Lower lobe of right lung (tissue), 2 donors: ENCODE measurements around the gene HIRIP3. TPM values are rescaled to one million over a fixed set of nuclear protein-coding genes. Genes with fewer than 3 reads are reported as not detected.
A peak's percentile ranks its signal among the peaks of the same experiment; 100 is the strongest.

ENCODE experiments used
- ATAC-seq, 2 donors: fragments of 200-7000 bp; cut with Tn5 transposase; one replicate each; pipeline ENCODE4 v1.9.1; 2020 to 2022; ENCODE audit warnings: mild to moderate bottlenecking in 2 of 2, moderate library complexity in 2 of 2
- DNase-seq: peaks from one replicate; pipeline ENCODE4 v3.0.0-alpha.2; 2020
- H3K27ac ChIP-seq: fragments of 200-600 bp; one replicate; pipeline ENCODE4 v1.8.0; 2022
- H3K27me3 ChIP-seq: fragments of 200-600 bp; one replicate; pipeline ENCODE4 v1.8.0; 2022; ENCODE audit warnings: low read depth
- H3K36me3 ChIP-seq: fragments of 200-600 bp; one replicate; pipeline ENCODE4 v1.8.0; 2022; ENCODE audit warnings: mild to moderate bottlenecking
- H3K4me1 ChIP-seq: fragments of 200-600 bp; one replicate; pipeline ENCODE4 v1.8.0; 2022
- H3K4me3 ChIP-seq: fragments of 200-600 bp; one replicate; pipeline ENCODE4 v1.8.0; 2022; ENCODE audit warnings: mild to moderate bottlenecking
- H3K9me3 ChIP-seq: fragments of 200-600 bp; one replicate; pipeline ENCODE4 v1.8.0; 2022
- CTCF ChIP-seq: fragments of 200-600 bp; IDR thresholded peaks from one replicate; pipeline ENCODE4 v1.8.0; 2022; ENCODE audit warnings: antibody characterized with exemption, mild to moderate bottlenecking
- intact Hi-C: fragments of 100-400 bp; cut with DNase I; formaldehyde crosslinking; loops from one replicate; pipeline ENCODE4 v1.11.0; 2022
- total RNA-seq: library from RNA; stranded (reverse); fragmentation: NEBNext Ultra II Directional; extraction: Animal tissue kit (Norgen Biotek cat#: 25700); gene quantifications from one replicate; pipeline ENCODE4 v1.2.1, GENCODE V29; 2021
- donor health status: DM: no; HTN: yes; CAD: no; lungs with severe emphysema.

HIRIP3 gene
- total RNA-seq, 1 donor from 2014 or later, result 22.1 TPM

DNA sequence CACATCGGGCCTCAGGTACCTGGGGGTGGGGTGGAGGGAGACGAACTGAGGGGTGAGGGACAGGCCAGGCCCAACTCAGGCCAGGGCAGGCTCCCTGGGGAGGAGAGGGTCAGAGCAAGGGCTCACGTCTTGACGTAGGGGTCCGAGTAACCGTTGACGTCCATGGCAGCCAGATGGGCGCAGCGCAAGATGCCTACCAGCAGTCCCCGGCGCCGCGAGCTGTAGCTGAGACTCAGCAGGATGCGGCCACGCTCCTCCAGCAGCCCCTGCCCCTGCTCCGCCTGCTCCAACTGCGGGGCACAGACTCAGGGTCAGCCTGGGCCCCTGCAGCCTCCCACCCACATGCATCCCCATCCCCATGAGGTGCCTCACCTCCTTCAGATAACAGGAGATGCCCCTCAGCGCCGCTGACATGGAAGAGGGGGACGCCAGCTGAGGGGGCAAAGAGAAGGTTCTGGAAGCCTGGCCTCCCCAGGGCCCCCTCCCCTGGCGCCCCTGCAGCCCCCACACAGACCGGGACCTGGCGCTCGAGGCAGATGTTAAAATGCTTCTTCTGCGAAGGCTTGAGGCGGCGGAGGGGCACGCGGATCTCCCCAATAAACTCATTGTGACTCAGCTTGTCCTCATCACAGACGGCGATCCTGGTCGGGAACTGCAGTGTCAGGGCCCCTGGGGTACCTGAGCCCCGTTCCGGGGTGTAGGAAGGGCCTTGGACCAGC is 11.4 kb upstream of the HIRIP3 start:
- peaks cover 33% of the 10 kb centered on the region for H3K27me3 ChIP-seq
- DNase-seq (no peak), ATAC-seq (no peak)
- H3K9me3 ChIP-seq, result no peaks in the 10 kb centered on the region
- no peak overlapping the region for H3K4me3 ChIP-seq
- peaks cover 21% of the 10 kb centered on the region for H3K4me1 ChIP-seq
- no peak overlapping the region for H3K27ac ChIP-seq
- intact Hi-C loops, result no loop called here
- H3K36me3 ChIP-seq, result peaks cover 10% of the 10 kb centered on the region
- no peak for TF ChIP-seq CTCF

GRCh38 chr16:30006095-30006473 is 10.7 kb upstream of the HIRIP3 start:
- intact Hi-C loops, result no loop called here
- Histone ChIP-seq H3K27ac (no peak overlapping the region), H3K36me3 (peaks cover 12% of the 10 kb centered on the region), H3K27me3 (peaks cover 25% of the 10 kb centered on the region), H3K4me1 (peaks cover 15% of the 10 kb centered on the region), H3K9me3 (no peaks in the 10 kb centered on the region), H3K4me3 (no peak overlapping the region)
- DNase-seq (no peak), ATAC-seq (no peak)
- no peak for TF ChIP-seq CTCF

DNA sequence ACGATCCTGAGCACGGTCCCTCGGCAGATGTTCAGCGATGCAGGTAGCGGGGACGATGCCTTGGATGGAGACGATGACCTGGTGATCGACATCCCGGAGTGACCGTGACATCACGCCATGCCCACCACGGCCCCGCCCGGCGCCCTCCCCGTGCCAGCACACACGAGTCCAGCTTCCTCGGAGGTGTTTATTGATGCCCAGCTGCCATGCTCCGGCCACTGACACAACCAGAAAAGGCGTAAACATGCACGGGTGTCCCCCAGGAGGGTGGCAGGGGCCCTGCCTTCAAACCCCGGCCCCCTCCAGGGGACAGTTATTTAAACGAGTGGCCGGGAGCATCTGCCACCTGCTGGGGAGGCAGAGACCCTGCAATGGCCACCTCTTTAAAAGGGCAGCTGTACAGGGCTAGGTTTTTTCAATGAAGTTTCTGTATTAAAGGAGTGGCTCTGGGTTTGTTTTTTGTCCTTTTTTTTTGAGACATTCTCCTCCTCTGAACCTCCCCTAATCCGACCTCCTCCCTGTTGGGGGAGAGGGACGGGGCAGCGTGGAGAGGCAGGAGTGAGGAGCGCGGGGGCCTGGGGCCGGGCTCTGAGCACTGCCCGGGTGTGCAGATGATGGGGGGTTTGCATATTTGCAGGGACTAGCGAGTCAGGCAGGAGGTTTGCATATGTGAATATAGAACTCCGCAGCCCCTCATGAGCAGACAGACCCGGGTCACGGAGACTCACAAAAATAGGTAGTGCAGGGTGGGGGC is 10.1 kb upstream of the HIRIP3 start:
- Histone ChIP-seq H3K4me3 (no peak overlapping the region), H3K36me3 (peaks cover 17% of the 10 kb centered on the region), H3K27me3 (peaks cover 20% of the 10 kb centered on the region), H3K27ac (no peak overlapping the region), H3K9me3 (no peaks in the 10 kb centered on the region), H3K4me1 (peaks cover 9% of the 10 kb centered on the region)
- TF ChIP-seq CTCF, result peak; percentile 85
- intact Hi-C loops, result no loop called here
- no peak for DNase-seq
- peak; percentile 65 to 73 for ATAC-seq

DNA sequence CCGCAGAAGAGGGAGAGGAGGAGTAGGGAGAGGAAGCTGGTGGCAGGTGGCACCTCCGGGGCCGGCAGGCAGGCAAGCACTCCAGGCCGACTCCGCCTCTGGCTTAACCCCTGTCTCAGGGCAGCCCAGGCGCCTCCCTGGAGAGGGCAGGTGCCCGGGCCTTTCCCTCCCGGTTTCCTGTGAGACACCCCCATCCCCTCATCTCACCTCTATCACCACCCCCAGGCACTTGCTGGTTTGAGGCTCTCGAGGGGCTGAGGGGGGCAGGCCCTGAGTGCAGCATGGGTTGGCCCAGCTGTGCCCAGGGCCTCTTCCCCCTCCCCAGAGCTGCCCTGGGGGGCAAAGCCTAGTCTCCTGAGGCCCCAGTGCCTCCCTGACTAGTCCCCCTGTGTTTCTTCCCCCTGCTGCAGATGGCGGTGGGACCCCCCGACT is 9.4 kb upstream of the HIRIP3 start:
- Histone ChIP-seq H3K4me3 (no peak overlapping the region), H3K36me3 (peaks cover 23% of the 10 kb centered on the region), H3K27ac (no peak overlapping the region), H3K4me1 (peaks cover 4% of the 10 kb centered on the region), H3K9me3 (no peaks in the 10 kb centered on the region), H3K27me3 (peaks cover 13% of the 10 kb centered on the region)
- intact Hi-C loops, result no loop called here
- ATAC-seq, result peak; percentile 65 to 76
- TF ChIP-seq CTCF, result no peak
- DNase-seq, result no peak

DNA sequence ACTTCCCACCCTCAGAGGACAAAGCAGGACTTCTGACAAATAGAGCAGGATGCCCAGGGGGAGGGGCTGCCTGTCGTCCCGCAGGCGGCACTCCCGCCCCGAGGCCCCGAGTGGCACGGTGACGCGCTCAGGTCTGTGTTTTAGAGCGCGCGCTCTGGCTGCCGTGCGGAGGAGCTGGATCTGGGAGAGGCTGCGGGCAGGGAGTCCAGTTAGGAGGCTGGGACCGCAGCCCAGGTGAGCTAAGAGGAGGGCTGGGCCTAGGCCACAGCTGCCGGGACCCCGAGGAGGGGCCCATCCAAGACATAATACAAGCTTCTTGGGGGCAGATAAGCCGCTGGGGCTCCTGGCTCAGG is 9.0 kb upstream of the HIRIP3 start:
- ATAC-seq (peak; percentile 60), DNase-seq (peak; percentile 51)
- intact Hi-C loops, result no loop called here
- Histone ChIP-seq H3K36me3 (peaks cover 23% of the 10 kb centered on the region), H3K4me3 (no peak overlapping the region), H3K4me1 (peaks cover 4% of the 10 kb centered on the region), H3K27me3 (peaks cover 8% of the 10 kb centered on the region), H3K9me3 (no peaks in the 10 kb centered on the region), H3K27ac (no peak overlapping the region)
- no peak for TF ChIP-seq CTCF
